Tongue (tissue), 2 donors: Measurements from ENCODE around the gene KRTAP12-4. TPM values are rescaled to one million over a fixed set of nuclear protein-coding genes. Genes with fewer than 3 reads are reported as not detected.
"Not testable (repeated sequence)": the region's sequence is repeated elsewhere in the genome, so short reads cannot be mapped to it uniquely, and the experiment has no call there.

Experiments used
- DNase-seq: peaks from one replicate; pipeline ENCODE4 v3.0.0-alpha.2; 2015
- total RNA-seq: library from RNA; depleted of rRNA; stranded (reverse); fragments of >200 nt; gene quantifications from one replicate; pipeline ENCODE4 v1.2.3, GENCODE V29; 2014

The KRTAP12-4 gene
- total RNA-seq, 1 donor from 2014 or later = not detected

DNA sequence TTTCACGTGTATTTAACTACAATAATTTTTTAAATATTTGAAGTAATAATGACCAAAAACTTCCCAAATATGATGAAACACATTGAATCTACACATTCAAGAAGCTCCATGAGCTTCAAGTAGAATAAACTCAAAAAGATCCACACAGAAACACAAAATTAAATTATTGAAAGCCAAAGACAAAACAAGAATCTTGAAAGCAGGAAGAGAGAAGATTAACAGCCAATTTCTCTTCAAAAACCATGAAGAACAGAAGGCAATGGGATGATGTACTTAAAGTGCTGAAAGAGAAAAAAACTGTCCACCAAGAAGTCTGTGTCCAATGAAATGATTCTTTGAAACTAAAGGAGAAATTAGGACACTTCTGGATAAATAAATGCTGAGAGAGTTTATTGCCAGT is 22.4 kb downstream of the KRTAP12-4 start:
- DNase-seq = no peak

- no peak for DNase-seq
These were observed 24.0 kb downstream of the KRTAP12-4 start for GRCh38 chr21:44630440-44630839.

GRCh38 chr21:44628707-44629391 is 25.6 kb downstream of the KRTAP12-4 start:
- DNase-seq = no peak

- DNase-seq = not testable (repeated sequence)
These were observed 26.6 kb downstream of the KRTAP12-4 start for GRCh38 chr21:44627831-44628233.

- not testable (repeated sequence) for DNase-seq
These were observed 27.2 kb downstream of the KRTAP12-4 start for GRCh38 chr21:44627181-44627822.

GRCh38 chr21:44626673-44627143 is 27.8 kb downstream of the KRTAP12-4 start, which contains the start of gene KRTAP10-9:
KRTAP10-9 (plus strand) TSS chr21:44627093; CDS start chr21:44627172, 79 bp downstream.
- no peak for DNase-seq

DNA sequence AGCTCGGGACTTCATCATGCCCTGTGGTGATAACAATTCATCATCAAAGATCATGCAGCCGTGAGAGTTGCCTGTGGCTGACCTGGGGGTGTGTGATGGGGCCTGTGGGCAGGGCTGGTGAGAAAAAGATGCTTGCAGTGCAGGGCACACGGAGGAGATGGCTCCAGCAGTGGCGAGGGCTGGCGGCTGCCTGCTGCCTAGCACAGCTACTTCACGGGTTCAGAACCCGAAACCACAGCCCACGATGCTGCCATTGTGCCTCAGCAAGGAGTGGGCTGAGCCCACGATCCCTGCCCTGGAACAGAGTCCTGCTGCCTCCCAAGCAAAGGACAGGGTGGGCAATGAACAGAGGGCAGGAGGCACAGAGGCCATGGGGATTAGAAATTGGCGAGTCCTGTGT is 28.2 kb downstream of the KRTAP12-4 start:
- no peak for DNase-seq

DNA sequence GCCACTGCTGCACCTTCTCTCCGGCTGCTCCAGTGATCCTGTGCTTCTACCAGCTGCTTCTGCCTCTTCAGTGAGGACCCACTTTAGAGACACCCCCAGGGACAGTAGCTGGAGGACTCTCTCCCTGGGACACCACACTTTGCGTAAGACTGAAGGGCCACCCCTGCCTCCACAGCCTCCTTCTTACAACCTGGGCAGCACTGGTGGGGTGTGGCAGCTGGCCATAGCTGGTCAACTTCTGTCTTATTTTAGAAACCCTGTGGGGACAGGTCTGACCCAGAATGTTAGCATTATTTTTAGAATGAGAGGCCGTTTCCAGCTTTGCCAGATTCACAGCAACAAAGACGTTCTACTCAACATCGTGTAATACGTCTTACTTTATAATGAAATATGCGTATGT is 28.7 kb downstream of the KRTAP12-4 start:
- no peak for DNase-seq

GRCh38 chr21:44623575-44623974 is 30.9 kb downstream of the KRTAP12-4 start:
- no peak for DNase-seq

DNA sequence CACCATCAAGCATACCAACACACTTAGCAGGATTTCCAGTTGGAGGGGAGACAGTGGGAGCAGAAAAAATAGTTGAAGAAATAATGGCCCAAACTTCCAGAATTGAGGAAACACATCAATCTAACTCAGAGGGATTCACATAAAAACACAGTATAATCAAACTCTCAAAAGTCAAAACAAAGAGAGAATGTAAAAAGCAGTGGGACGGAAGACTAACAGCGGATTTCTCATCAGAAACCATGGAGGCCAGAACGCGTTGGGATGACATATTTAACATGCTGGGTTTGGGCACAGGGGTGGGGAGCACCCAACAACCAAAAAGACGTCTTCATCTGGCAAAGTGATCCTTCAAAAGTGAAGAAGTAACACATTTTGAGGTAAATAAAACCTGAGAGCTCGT is 34.6 kb downstream of the KRTAP12-4 start:
- DNase-seq = no peak

DNA sequence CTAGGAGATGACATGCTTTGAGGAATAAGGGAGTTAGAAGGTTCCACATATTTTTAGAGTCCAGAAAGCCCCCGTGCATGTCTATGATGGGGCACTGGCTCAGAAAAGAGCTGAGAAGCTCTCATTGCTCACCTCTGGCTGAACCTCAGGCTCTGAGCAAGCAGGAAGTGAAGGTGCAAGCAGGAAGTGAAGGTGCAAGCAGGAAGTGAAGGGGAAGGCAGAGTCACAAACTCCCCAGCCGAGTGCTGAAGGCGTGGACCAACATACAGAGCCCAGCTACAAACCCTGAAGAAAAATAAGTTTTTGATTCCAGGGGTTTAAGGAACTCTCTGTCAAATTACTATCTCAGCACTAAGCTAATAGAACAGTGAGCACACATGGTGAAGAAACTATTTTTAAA is 35.5 kb downstream of the KRTAP12-4 start:
- DNase-seq = no peak

DNA sequence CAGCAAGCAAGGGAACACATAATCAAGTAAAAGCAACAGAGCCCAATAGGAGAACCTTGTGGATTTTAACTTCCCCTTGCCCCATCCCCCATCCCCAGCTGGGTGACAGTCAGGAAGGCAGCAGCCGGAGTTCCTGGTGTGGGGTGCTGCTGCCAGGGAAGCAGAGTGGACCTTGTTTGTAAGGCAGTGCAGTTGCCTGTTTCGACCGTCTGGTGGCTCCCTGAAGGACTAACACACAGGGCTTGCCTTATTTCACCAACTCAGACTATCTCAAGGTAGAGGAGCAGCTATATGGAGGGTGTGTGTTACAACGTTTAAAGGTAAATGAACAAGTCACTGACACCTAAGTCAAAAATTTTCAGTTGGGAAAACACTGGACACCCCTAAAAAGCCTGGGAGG is 36.0 kb downstream of the KRTAP12-4 start:
- no peak for DNase-seq

DNA sequence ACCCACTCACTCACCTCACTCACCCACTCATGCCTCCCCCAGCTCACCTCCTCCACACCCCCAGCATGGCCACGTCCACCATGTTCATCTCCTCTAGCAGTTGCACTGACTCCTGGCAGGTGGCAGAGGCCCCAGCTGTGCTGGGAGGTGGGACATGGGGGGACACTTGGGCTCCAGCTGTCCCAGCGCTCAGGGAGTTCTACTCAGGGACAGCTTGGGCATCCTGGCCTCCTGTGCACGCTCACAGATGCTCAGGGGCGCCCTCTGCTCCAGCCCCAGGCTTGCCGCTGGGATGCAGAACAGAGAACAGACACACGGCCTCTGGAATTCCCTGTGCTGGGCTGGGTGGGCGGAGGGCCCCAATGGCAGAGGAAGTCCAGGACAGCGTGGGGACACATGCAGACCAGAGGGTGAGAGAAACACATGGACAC is 37.4 kb downstream of the KRTAP12-4 start:
- DNase-seq = no peak

DNA sequence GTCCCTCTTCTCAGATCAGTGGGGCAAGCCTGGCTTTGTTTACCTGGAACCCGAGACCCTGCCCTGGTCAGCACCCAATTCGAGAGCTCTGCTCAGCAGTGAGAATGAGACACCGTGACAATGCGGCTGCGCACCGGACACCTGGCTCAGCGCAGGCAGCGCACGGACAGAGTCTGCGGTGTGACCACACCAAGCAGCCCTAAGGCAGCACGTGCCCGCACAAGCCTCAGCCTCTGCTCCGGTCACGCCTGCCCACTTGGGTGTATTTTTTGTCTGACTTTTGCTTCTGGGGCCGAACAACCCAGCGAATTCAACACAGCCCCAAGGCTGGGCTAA is 37.9 kb downstream of the KRTAP12-4 start:
- DNase-seq = no peak

DNA sequence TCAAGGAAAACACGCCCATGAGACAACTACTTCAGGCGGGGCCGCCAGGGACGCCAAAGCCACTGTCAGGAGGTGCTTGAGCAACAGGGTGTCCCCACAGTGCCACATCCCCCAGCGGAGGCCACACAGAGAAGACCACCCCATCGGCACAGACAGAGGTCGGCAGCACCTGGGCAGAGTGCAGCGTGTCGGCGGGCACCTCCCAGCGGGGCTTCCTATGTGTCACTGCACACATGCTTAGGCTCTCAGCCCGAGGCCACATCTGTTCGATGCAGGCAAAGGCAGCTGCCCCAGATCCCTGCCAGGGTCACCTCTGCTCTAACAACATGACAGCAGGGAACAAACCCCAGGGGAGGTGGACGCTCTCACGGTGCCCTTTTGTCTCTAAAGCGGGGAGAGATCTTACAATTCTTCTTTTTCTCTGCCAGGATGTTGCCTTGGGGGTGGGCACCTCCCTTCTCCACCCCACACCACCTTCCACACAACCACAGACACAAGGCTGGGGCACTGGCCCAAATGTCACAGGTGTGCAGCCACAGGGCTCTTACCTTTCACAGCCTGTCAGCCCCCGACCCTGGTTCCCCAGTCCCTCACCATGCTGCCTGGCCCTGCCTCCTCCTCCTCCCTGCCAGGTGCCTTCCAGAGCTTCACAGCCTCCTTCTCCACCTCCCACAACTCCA is 38.4 kb downstream of the KRTAP12-4 start:
- DNase-seq = no peak

DNA sequence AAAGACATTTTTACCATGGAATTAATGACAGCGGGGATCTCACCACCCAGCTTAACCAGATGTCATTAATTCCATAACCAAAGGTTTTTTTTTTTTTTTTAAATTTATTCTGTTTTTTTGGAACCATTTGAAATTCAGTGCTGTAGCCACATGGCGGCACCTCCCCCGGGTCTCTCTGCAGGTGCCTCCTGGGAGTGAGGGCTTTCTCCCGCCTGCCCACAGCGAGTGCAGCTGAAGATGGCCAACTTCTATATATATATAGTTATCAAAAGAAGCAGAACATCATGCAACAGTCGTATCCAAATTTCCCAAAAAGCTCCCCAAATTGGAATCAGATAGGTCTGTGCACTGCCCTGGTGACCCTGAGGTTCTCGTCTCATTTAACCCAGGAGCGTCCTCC is 39.0 kb downstream of the KRTAP12-4 start:
- DNase-seq = no peak

DNA sequence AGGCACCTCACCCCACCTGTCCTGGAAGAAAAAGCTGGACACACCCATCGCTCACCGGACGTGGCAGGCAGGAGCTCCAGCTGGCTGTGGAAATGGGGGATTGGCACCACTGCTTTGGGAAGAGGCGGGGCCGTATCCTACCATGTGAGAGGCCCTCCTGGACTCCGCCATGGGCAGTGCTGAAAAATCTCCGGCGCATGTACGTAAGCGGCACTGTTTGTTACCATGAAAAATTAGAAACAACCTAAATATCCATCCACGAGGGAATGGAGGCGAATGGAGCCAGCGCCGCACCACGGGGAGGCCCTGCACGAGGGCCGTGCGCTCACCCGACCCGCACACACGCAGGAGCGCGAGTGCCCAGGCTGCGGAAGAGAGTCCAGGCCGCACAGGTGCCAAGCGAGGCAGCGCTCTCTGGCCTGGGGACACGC is 39.5 kb downstream of the KRTAP12-4 start:
- no peak for DNase-seq

DNA sequence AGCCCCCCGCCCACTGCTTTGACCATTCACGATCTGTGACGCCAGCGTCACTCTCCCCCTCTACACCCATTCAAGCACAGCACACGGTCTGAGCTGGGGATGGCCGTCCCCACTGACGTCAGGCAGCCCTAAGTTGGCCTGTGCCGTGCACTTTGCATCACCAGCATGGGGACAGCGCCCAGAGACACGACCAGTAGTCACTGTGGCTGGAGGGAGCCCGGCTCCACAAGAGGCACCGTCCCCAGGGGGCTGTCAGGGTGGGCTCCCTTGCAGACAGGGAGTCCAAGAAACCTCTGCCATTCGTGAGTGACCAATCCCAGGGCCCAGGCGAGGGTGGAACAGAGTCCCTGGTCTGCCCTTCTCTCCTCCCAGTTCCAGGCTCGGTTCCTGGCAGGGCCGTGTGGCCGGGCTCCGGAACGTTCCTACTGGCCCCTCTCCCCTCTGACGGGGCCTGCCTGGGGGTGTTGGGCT is 40.3 kb downstream of the KRTAP12-4 start:
- DNase-seq = no peak

DNA sequence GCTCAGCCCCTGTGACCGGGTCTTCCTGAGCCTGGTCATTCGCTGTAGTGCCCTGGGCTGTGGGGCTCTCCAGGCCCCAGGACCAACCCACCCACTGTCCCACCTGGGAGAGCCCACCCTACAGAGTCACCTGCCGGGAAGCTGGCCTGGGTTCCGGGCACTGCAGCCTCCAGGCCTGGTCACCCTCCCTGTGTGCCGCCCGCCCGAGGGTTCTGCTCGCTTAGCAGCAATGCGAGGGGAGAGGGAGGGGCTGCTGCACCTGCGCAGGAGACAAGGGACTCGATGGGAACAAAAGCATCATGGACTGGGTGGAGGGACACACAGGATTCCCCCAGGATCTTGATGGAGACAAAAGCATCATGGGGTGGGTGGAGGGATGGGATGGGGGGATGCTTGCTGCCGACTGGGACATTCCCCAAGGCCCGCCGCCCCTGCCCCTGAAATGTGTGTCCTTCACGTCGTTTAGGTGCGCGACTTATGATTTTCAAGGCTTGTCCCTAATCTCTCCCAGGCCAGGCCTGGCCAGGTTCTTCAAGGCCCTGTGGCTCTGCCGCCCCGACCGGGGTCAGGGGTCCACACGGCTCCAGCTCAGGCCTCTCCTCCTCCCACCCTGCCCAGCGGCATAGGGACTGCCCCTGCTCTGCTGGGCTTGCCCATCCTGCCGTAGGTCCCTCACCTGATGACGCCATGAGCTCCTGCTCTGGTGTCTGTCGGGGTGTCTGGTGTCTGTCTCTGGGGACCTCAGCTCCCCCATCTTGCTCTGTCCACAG is 40.9 kb downstream of the KRTAP12-4 start:
- DNase-seq = no peak

- DNase-seq = no peak
These were observed 41.7 kb downstream of the KRTAP12-4 start for GRCh38 chr21:44612669-44613229.

DNA sequence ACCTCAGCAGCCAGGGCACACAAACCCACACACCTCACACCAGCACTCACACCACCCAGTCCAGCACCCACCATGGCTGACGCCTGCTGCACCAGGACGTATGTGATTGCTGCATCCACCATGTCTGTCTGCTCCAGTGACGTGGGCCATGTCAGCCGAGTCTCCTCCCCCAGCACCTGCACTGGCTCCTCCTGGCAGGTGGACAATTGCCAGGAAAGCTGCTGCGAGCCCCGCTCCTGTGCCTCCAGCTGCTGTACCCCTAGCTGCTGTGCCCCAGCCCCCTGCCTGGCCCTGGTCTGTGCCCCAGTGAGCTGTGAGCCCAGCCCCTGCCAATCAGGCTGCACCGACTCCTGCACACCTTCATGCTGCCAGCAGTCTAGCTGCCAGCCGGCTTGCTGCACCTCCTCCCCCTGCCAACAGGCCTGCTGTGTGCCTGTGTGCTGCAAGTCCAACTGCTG is 42.4 kb downstream of the KRTAP12-4 start, which contains the start of gene KRTAP10-8:
Gene KRTAP10-8 (plus strand): TSS at position 51 of the 458 bp plus-strand sequence. CDS start 22 bp downstream, at position 73.
- no peak for DNase-seq

DNA sequence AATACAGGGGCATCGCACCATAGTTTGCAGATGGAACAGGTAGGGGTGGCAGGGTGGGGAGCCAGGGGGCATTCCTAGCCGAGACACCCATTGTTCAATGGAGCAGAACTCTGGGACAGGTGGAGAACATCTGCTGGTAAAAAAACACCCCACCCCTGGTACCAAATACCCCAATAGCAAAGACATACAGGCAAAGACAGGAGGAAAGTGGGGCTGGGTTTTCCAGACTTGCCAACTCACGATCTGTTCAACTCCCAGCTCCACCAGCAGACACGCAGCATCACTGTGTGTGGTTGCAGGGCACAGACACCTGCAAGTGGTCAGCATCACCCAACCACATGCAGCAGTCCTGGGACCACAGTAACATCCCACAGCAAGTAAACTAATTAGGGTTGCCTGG is 42.9 kb downstream of the KRTAP12-4 start:
- no peak for DNase-seq
